NCI-H774 (cell line): ENCODE results near the gene PLEKHA3.

Experiments used
- DNase-seq: peaks from one replicate; lab custom pipeline; 2025; lab: John Stamatoyannopoulos, UW

PLEKHA3 gene

DNA sequence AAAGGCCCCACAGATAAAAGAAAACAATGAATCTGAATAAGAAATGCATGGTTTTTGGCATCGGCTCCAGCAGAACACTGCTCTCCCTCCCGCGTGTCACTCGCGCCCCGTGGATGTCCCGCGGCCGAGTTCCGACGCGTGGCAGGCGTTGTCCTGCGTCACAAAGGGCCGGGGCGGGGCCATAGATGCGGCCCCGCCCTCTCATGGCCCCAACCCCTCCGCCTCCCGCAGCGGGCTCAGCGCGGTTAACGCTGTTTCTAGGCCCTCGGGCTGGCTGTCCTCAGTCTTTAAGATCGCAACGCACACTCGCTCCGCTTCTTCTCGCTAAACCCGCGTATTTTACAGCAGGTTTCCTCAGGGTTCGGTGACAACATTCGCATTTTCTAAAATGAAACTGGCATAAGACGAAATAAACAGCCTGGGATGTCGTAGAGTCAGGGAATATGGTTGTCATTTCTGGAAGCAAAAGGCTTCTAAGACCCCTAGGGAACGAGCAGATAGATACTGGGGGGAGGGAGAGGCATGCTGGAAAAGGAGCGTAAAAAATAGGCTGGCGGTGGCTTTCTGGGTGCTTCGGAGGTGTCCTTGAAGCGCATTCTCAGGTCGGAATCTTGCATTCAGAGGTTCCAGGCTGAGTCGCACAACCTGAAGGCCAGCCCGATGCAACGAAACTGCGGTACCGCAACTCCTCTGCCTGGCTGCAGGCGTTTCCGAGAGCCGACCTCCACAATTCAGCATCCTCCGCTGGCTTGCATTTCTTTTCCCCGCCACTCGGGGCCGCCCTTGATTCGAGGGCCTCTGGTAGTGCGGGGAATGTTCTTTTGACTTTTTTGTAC lies 1.6 kb upstream of the PLEKHA3 start, which contains the start of gene FKBP7:
Gene FKBP7, minus strand, starts transcription at position 162 of the 836 bp plus-strand sequence. Its CDS starts 101 bp downstream, at position 61.
- DNase-seq: peak; percentile 79

DNA sequence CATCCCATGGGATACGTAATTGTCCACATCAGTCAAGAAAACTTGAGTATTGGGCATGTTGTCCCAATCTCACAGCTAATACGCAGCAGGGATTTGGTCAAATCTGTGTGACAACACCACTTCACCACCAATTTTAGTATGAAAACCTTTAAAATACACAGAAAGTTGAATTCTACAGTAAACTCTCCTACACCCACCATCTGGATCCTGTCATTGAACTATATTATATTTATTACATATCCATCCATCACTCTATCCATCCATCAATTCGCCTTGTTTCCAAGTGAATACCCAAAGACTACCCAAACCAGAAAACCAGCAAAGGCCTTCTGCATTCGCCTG lies 1.0 kb upstream of the PLEKHA3 start:
- DNase-seq: no peak

DNA sequence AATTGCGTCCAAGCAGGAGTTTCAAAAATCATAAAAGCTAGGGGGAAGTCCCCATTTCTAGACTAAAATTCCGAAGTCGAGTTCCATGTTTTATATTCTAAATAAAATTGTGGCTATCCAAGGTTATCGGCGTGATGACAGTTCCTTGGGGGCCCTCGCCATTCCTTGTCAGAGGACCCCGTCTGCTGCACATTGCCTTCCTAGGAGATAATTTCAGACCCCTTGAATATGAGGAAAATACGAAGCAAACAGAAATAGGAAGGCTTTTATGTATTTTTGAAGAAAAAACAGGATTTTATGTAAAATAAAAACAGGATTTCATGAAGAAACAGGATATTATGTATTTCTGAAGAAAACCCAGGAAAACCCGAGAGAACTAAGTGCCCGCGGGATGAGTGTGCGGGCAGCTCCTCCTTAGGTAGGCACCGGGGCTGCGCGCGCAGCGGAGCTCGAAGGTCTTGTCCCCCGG lies 465 bp upstream of the PLEKHA3 start:
- DNase-seq: no peak

DNA sequence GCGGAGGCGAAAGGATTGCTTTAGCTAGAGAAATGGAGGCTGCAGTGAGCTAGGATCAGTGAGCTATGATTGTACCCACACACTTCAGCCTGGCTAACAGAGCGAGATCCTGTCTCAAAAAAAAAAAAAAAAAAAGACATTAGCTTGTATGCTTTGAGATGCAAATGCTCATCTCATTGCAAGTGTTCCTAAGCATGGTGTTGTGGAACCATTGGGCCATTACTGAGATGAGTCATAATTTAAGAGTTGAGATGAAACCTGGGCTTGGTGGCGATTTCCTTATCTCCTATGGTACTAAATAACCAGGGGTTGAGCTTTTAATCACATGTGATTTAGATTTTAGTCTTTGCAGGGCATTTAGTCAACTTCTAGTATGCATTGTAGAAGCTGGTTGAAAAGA lies 2.2 kb downstream of the PLEKHA3 start:
- no peak for DNase-seq

DNA sequence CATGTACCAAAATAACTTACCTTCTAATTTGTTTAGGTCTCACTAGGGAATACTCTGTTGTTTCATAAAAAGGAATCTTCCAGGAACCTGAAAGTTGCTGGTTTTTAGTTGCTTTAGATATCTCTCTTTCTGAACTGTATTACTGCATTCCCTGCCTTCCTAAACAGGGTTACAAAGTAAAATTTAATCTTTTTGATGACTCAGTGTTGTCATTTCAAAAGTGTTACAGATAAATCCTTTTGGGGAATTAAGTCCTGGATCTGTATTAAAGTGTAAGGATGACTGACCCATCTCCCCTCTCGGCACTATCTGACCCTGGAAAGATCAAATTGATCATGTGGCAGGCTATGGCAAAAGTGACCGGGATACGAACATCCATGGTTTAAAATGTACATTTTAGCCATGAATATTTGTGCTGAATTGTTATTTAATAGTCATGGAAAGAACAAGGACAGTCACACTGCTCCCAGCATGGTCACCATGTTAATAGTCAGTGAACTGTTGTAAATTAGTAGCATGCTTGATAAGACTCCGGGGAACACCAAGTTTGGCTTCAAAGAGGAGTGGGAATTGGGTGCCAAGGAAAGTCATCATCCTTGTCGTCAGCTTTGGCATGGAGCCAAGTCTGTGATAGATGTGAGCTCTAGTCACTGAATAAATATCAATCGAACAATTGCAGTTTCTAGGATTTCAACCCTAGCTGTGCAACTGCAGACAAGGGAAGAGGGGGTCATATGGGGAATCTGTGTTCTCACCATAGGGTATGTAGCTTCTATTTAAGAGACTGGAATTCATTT lies 4.2 kb downstream of the PLEKHA3 start:
- DNase-seq: peak; percentile 59

DNA sequence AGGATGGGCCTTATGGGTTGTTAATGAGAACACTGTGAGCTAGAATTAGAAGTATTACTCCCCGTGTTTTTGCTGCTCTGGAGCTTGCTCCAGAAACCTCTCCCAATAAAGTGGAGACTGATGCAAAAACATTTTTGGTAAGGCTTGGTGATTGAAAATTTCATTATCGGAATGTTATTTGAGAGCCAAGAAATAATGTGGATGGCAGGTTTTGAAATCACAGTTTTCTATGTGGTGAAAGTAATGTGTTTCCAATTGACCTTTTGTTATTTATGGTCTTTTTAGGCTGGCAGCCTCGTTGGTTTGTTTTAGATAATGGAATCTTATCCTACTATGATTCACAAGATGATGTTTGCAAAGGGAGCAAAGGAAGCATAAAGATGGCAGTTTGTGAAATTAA lies 5.1 kb downstream of the PLEKHA3 start:
- DNase-seq: no peak

DNA sequence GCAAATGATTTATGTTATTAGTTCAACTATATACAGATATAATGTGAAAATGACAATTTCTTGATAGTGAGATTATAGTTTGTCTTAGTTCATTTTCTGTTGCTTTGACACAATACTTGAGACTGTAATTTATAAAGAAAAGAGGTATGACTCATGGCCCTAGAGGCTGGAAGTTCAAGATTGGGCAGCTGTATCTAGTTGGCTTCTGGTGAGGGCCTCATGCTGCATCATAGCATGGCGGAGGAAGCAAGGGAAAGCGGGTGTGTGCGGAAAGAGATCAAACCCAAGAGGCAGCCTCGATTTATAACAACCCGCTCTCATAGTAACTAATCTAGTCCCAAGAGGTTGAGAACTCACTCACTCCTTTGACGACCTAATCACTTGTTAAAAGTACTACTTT lies 11.4 kb downstream of the PLEKHA3 start:
- no peak for DNase-seq

DNA sequence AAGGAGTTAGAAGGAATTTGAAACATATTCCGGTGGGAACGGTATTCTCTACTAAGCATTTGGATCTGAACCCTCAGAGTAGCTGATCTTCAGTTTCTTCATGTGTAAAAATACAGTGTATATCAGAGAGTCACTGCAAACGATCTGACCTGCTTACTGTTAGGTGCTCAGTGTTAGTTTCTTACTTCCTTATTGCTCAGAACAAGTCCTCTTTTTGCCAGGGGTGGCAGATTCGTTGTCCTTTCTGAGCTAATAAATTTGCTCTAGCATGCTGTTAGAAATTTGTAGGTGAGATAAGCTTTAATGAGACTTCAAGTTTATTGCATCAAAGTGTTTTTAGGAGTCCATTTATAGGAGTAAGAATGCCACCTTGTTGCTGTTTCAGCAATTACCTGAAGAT lies 15.8 kb downstream of the PLEKHA3 start:
- DNase-seq: no peak

DNA sequence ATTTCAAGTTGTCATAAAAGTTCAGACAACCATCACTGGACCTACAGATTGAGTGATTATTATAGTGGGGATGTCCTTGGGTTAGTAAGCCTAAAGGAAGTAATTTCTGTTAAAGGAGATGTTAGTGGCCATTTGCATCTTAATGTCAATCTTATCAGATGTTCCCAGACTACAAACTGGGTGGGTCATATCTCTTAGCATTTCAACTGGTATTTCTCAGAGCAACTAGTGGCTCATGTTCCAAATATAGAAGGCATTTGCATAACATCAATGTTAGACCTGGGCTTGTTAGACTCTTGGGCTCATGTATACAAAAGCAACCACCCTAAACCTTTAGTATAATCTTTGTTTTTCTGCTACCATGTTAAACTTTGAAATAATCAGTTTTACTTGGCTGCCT lies 17.9 kb downstream of the PLEKHA3 start:
- no peak for DNase-seq

DNA sequence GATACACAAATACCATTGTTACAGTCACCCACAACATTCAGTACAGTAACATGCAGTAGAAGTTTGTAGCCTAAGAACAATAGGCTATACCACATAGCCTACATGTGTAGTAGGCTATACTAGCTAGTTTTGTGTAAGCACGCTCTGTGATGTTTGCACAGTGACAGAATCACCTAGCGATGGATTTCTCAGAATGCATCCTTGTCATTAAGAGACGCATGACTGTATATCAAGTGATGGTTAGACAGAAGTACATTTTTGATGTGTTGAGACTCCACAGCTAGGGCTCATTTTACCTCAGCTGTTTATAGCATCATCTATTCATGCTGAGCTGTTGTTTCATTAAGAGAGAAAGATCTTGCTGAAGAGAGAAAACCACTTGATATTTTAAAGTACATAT lies 19.4 kb downstream of the PLEKHA3 start:
- DNase-seq: no peak

DNA sequence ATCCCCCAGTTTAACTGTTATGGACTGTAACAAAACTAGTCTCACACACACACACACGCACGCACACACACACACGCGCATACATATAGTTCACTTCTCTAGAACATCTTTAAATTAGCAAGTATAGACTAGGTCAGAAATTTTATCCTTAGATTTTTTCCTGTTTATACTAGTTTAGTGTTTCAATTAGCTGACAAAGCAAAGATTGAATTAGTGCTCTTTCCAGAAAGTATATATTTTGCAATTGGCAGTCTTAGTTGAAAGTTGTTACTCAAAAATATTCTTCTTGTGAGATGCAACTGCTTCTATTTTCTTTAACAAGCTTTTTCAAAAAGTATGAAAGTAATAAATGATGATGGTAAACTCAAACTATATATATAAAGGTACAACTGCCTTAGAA lies 22.5 kb downstream of the PLEKHA3 start:
- no peak for DNase-seq

DNA sequence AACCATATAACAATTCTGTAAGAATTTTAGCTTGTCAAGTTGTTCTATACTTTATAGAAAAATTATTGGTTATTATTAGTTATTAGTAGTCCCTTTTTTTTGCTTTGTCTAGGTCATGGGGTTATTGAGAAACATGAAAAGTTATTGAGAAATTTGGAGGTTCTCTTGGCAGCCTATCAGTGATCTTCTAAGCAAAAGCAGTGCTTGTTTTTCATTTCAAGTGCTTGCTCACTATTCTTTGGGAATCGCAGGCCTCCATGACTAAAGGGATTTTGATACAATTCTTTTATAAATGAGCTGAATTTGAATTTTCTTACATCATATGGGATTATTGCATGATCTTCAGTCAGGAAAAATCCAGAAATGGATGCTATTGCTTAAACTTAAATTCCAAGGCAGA lies 25.8 kb downstream of the PLEKHA3 start:
- no peak for DNase-seq

DNA sequence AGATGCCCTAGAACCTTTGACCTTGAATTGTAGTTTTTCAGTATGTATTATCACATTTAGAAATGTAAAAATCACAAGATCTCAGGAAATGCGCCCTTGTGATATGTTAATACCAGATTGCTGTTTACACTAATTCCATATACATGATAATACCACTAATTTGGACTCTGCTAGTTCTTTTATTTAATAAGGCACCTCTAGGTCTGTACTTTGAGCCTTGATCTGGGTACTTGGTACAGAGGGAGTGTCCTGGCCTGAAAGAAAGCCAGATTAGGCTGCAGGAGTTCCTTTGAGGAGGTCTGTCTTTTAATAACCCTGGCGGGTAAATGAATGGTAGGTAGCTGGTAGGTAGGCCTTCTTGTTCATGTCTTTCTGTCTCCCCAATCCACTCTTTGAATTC lies 26.3 kb downstream of the PLEKHA3 start:
- no peak for DNase-seq

DNA sequence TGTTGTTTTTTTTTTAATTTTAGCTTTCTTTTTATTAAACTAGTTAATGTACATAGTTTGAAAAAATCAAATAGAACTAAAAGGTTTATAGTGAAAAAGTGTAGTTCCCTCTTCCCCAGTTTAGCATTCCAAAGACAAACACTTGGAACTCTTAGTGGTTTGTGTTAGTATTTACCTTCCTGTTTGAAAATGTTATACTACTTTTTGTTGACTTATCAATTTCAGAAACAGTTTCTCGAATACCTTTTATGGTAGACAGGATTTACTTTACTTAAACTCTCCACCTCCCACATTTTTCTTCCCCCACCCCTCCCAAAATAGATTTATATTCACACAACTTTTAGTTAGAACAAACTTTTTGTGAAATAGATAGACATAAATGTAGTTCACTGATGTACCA lies 26.7 kb downstream of the PLEKHA3 start:
- no peak for DNase-seq

DNA sequence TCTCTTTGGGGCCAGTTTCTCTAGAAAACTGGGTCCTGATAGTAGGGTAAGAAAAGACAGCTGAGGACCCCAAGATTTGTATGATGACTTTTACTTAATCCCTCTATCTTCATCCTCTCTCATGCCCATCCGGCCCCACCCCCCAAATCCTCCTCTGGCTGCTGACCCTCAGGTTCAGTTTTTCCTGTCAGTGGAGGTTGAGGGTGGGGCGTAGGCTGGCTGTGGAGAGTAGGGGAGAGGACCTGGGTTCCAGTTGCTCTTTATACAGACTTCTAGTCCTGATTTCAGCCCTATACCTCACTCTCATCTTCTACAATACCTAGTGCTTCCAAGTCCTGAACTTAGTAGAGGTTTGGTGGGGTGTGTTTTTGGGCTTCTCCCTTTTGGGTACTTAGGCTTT lies 28.4 kb downstream of the PLEKHA3 start:
- DNase-seq: no peak

DNA sequence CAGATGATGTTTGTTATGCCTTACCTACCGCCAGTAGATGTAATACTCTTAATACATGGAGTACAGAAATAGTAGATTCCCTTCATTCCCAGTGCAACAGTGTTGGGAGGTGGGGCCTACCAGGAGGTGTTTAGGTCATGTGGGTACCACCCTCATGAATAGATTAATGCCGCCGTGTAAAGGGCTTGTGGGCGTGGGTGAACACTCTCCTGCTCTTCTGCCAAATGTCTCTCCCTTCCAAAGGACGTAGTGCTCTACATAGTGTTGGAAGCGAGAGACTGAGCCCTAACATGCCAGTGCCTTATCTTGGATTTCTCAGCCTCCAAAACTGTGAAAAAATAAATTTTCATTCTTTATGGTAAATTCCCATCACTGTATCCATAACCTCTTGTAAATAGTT lies 30.1 kb downstream of the PLEKHA3 start:
- DNase-seq: no peak

DNA sequence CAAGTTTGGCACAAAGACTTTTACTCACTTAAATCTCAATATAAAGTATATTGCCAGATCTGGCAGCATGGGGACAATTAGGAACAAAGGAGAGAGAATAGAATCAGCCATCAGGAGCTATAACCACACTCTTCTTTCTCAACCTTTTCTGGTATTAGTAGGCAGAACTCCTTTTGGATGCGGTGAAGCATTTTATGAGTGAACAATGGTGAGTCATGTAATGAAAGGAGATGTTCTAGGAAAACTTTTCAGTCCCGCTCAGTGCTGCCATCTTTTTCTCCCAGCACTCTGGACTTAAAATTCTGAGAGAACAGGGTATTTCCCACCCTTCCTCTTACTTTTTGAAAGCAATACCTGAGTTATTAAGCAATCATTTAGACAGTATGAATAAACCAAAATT lies 32.2 kb downstream of the PLEKHA3 start:
- DNase-seq: no peak

DNA sequence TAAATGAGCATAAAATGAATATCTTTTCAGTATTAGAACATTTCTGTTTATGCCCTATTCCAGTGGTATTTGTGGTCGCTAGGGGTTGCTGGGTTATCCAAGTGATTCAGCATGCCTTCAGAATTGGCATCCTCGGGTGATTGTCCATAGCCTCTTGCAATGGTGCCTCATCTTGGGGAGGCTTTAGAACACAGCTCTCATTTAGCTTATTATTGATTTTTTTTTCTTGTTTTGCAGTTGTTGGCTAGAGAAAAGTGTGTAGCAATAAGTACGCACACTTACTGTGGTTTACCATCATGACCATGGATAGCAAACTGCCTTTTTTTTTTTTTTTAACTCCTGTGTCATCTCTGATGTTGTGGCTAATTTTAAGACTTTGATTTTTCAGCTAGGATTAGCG lies 33.6 kb downstream of the PLEKHA3 start:
- no peak for DNase-seq

DNA sequence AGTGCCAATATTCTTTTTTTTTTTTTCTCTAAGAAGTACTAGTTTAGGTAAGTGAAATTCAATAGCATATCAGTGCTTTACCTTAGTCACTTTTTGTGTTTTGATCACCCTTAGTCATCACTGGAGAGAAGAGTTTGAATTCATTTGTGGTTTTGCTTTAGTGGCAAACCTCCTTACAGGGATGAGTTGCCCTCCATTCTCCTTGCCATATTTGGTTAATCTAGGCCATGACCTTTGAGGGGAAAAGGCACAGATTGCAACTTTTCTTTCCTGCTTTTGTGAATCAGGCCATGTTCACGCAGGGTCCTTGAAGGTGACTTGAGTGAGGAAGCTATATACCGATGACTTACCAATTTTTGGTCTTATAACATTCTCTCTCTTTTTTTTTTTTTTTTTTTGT lies 34.4 kb downstream of the PLEKHA3 start:
- no peak for DNase-seq

DNA sequence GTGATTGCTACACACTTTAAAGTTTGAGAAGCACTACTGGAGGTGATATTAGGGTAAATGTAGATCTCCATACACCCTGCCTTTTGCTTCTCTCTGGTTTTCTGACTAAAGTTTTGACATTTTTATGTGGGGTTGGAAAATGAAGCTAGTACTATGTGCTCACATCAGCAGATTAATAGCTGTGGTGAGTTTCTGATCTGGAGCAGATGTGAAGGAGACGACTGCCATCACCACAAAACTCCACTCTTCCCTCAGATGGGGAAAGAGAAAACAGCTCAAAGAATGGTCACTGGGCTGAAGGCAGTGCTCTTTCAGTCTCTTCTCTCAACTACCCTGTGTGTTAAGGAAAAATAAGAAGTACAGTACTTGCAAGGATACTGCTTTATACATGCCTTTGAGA lies 37.2 kb downstream of the PLEKHA3 start:
- DNase-seq: no peak

DNA sequence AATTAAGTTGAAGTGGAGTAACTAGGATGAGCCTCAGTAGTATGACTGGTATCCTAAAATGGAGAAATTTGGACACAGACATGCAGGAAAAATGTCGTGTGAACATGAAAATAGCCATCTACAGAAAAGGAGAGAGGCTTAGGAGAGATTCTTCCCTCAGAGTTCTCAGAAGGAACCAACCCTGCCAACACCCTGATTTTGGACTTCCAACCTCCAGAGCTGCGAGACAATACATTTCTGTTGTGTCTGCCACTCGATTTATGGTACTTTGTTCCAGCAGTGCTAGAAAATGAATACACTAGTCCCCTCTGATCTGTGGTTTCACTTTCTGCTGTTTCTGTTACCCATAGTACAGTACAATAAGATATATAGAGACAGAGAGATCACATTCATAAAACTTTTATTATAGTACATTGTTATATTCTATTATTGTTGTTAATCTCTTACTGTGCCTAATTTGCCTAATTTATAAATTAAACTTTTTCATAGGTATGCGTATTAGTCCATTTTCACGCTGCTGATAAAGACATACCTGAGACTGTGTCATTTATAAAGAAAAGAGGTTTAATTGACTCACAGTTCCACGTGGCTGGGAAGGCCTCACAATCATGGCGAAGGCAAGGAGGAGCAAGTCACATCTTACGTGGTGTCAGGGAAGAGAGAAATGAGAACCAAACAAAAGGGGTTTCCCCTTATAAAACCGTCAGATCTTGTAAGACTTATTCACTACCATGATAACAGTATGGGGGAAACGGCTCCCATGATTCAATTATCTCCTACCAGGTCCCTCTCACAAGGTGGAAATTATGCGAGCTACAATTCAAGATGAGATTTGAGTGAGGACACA lies 41.3 kb downstream of the PLEKHA3 start:
- DNase-seq: no peak

DNA sequence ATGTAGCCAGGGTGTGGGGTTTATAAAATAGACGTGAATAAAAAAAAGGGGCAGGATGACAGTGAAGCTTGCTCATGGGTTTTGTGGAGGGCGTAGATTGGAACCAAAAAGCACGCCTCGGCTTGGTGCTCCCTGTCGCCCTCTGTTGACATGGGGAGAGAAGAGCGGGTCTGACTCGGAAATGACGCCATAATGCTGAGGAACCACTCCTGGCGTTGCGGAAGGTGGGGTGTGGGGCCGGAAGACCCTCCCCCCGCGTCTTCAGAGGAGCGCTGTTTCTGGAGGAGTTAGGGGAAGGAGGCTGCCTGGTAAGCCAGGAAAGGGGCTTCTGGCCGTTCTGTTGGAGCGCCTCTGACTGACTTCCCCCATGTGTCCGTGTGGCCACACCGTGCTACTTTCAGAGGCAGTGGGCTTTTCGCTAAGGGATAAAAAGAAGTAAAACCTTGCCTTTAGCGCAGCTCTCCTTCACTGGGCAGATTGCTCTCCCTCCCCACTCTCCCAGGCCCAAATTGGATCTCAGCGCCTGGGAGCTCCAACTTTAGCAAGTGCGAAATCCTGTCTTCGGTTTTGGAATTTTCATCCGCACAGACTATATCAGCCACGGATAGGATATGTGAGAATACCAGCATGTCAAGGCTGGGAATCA lies 42.8 kb downstream of the PLEKHA3 start:
- peak; percentile 71 for DNase-seq
